HG03520 (cell line): Measurements from ENCODE around the gene DNAJB12.
"Not testable (repeated sequence)": the region's sequence is repeated elsewhere in the genome, so short reads cannot be mapped to it uniquely, and the experiment has no call there.

ENCODE experiments used
- ATAC-seq: cut with Tn5 transposase; IDR thresholded peaks from one replicate; pipeline ENCODE4 v1.9.1; 2021; ENCODE audit warnings: mild to moderate bottlenecking, moderate library complexity; ENCODE audit not compliant: unreplicated experiment

The DNAJB12 gene

GRCh38 chr10:72297281-72297804, 57.4 kb downstream of the DNAJB12 start:
- peak; percentile 45 for ATAC-seq

GRCh38 chr10:72296829-72297280, 57.9 kb downstream of the DNAJB12 start:
- ATAC-seq, result not testable (repeated sequence)

- ATAC-seq, result no peak
Measured at GRCh38 chr10:72295330-72295910, 59.3 kb downstream of the DNAJB12 start.

DNA sequence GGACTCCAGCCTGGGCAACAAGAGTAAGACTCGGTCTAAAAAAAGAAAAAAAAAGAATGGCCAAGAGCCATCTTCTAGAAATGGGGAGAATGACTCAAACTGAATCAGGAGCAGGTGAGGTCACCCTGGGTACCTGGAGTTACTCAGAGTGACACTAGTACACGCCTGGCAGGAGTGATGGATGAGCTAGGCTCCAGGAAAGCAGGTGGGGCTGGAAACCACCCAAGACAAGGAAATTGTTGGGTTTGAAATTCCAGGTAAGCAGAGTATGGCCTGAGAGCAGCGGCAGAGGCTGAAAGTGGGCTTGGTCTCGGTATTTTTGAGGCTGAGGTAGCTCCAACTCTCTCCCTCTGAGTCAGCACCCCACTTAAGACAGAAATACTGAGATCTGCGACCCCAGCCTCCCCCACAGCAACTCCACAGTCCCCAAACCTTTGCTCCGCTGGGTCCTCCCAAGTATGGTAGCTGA, 62.5 kb downstream of the DNAJB12 start:
- ATAC-seq, result no peak

DNA sequence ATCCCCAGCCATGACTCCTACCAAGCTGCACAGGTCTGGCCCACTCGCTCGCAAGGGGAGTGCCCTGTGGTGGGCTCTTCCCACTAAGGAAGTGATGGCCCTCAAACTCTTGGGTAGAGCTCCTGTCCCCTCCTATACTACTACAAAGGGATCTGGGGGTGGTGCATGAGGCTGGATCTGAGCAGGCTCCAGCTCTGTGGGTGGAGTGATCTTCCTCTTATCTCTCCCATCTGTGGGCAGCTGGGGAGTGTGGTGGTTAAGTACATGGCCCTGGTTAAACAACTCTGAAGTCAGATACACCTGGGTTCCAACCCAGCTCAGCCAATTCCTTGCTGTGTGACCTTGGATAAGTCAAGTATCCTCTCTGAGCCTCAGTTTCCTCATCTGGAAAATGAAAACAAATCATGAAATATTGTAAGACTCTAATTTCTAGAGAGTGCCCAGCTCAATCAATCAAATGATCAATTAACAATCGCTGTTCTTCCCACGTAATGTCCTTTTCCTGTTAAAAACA, 63.6 kb downstream of the DNAJB12 start:
- no peak for ATAC-seq

DNA sequence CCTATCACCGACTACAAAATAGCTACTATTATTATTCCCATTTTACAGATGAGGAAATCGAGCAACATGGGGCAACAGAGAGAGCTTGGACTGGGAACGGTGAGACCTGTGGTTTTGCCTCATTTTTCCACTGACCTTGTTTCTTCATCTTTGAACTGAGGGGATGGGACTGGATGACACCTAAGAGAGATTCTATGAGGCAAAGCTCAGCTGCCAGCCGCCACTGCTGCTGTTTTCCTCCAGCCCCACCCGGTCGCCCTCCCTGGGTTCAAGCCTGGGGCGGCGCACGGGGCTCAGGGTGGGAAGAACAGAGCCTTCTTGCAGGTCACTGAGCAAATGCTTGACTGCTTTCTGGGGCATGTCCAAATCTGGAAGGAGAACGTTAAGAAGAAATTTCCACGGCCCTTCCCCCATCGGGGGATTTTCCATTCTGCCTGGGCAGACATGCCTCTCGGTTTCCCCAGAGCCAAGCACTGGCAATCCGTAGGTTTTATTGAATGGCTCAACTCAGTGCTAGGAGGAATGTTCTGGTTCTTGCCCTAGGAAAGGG, 68.7 kb downstream of the DNAJB12 start:
- no peak for ATAC-seq

DNA sequence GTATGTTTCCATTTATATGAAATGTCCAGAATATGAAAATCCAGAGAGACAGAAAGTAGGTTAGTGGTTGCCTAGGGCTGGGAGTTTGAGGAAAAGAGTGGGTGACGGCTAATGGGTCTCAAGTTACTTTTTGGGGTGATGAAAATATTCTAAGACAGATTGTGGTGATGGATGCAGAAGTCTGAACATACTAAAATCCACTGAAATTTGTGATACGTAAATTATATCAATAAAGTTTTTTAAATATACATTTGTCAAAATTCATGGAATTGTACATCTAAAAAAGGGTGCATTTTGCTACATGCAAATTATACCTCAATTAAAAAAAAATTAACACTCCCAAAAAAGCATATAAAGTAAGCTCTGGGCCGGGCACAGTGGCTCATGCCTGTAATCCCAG, 71.6 kb downstream of the DNAJB12 start:
- no peak for ATAC-seq
